Suppressor macrophage treated with lipopolysaccharide for 1 hour (primary cell): Measurements from ENCODE around the gene SEMA5A.

Source experiments
- DNase-seq, 3 donors: peaks; one replicate each; pipeline ENCODE4 v3.0.0-alpha.2; 2020 to 2022

The SEMA5A gene

DNA sequence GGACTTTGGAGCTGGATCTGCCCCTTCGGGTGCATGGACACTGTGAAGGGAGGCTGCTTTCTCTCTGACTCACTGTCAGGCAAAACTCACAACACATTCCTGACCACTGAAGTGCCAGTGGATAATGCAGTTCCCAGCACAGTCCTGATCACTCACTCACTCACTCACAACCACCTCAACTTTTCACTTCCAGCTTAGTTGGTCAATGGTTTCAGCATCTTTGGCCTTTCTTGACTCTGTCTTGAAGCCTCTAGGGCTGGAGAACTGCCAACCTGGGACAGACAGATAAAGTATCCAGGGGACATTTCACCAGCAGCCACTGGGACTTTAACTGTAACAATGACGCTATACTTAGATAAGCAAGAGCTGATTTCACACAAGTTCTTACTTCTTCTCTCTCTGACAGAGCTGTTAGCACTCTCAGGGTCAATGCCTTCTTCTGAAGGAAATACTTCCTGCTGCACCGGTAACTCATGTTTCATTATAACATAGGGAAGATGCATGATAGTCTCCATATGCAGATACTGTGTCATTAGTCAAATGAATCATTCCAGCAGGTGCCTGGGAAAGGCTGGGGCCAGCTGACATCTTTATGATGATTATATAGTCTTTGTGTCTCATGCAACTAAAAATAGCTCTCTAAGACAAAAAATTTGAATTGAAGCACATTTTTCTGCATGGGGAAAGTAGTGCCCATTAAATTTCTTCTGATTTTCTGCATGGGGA, 499.0 kb downstream of the SEMA5A start:
- no peak for DNase-seq

DNA sequence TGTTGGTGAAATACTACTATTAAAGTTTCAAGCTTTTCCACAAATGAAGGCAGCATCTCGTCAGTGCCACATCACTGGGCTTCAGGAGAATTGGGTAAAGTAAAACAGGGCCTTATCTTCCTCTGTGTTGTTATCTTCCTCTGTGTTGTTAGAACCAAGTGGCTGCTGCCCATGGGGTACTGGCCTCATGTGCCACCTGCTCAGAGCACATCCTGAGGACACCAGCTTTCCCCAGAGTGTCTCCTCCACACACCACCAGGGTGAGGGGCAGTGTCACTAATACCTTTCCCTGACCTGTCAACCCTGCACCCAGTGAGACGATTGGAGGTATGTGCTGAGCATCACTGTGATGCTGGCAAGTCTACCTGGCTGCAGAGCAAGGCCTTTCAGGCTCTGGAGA, 499.9 kb downstream of the SEMA5A start:
- DNase-seq: no peak

GRCh38 chr5:9042241-9042640, 503.6 kb downstream of the SEMA5A start:
- DNase-seq: no peak

DNA sequence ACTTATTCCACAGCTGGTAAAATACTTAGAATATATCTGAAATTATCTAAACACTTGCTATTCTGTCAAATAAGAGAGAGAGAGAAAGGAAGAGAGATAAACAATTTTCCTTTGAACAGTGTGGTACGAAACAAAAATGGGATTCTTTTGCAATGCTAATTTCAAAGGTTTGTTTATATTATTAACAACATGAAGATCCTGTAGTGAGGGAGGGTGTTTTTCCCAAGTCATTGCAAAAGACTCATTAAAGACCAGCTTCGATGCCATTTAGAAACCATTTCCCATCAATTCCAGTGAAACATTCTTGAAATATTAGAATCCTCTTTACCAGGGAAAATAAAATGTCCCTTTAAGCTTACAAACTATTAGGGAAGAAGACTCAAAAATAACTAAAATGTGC, 505.4 kb downstream of the SEMA5A start:
- DNase-seq: no peak

DNA sequence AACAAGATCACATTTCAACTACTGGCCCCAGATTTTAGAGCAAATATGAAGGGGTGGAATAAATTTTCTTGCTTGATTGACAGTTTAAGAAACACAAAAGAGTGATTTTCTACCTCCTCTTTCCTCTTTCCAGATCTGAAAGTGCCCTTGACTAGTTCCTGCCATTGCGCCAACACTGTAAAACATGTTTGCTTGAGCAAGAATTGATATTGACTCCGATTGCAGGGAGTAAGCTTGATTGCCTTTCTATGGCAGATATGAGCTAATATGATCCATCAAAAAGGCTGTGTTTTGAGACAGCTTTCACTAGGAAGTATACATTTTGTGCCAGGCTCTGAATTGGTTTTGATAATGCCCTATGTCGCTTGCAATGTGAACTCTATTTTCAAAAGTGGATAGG, 508.8 kb downstream of the SEMA5A start:
- DNase-seq: no peak

DNA sequence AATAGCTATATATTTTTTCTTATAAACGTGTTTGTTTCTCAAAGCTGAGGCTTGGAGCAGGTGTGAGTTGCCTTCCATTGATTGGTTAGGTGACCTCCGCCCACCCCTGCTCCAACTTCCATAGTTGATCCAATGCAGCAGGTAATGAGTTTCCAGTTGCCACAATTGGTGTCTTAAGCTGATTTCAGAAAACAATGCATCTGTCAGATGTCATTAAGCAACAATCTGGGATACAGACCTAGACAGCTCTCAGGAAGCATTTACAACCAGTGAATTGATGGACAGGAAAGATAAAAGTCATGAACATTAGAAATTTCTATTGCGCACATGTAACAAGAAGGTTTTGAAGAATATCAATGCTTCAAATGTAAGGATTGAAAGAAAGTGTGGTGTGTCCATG, 510.5 kb downstream of the SEMA5A start:
- no peak for DNase-seq

DNA sequence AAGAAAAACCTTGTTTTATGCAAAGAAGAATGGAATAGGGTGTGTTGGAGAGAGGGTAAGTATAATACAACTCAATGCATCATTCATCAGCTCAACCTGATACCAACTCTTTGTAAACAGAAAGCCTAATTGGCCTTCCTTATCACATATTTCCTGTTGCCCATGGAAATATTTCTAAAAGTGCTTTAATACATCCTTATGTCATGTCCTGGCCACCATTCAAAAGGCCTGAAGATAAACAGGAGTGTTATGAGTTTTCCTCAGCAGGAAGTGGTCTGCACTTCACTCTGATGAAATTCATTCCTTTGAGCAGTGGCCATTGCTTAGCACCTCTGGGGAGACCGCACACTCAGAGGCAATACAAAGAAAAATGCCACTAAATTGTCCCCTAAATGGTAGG, 511.2 kb downstream of the SEMA5A start:
- DNase-seq: no peak

DNA sequence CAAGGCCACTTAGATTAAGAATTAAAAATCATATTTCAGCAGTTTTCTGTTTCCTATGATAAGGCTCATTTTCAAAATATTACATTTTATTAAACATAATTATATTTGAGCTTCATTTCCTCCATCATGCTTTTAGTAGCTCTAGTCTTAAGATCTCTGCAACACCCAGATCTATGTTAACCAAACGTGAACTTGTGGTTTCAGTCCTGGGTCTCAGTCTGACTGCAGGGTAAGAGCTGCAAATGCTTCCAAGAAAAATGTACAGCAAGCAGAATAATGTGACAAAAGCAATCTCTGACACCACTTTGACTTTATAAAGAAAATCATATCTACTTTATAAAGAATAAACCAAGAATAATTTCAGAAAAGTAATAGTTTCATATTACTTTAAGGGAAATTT, 512.4 kb downstream of the SEMA5A start:
- no peak for DNase-seq

DNA sequence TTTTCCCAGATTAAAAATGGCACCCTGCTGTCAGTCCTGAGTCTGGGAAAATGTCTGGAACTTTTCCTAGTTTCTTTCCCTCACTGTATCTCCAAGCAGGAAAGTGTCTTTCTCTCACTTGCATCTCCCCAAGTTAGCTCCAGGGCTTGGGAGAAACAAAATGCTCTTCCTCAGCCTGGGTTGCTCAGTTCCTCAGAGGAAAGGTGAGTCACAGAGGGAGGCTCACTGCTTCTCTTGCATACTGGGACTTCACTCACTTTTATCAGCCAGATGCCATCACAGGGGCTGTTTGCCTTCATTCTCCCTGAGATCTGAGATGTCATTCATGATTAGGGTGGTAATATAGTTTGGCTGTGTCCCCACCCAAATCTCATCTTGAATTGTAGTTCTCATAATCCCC, 519.9 kb downstream of the SEMA5A start:
- DNase-seq: no peak

DNA sequence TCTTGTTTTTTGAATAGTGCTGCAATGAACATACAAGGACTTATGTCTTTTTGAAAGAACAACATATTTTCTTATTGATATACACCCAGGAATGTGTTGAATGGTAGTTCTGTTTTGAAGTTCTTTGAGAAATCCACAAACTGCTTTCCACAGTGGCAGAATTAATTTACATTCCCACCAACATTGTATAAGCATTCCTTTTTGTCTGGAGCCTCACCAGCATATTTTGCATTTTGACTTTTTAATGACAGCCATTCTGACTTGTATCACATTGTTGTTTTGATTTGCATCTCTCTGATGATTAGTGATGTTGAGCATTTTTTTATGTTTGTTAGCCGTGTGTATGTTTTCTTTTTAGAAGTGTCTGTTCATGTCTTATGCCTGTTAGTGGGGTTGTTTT, 524.9 kb downstream of the SEMA5A start:
- no peak for DNase-seq

GRCh38 chr5:9015937-9016270, 530.0 kb downstream of the SEMA5A start:
- DNase-seq: no peak

DNA sequence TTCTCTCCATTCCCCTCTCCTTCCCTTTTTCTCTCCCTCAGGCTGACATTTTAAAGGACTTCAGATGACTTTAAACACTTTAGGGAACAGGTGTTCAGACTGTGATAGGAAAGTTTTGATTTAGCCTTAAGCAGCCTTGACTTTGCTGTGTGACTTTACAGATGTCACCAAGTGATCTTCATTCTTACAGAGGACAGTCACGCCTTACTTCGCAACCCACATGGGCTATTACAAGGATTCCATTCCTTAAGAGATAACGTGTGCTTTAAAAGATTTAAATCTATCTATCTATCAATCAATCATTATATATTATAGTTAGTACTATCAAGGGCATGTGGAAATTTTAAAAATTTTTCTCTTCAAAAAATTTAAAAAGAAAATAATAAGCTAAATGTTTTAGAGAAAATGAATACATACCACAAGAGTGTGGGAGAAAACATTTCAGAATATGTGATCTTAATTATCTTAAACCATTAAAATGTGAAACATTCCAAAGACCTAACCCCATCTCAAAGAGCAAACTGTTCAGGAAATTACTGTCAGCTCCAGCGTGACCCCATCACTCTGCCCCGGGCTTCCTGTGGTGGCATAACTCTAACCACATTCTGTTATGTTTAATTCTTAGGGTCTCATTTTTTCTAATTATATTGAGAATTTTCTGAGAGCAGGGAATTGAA, 530.5 kb downstream of the SEMA5A start:
- DNase-seq: no peak

- no peak for DNase-seq
Measured at GRCh38 chr5:9013147-9013546, 532.7 kb downstream of the SEMA5A start.

DNA sequence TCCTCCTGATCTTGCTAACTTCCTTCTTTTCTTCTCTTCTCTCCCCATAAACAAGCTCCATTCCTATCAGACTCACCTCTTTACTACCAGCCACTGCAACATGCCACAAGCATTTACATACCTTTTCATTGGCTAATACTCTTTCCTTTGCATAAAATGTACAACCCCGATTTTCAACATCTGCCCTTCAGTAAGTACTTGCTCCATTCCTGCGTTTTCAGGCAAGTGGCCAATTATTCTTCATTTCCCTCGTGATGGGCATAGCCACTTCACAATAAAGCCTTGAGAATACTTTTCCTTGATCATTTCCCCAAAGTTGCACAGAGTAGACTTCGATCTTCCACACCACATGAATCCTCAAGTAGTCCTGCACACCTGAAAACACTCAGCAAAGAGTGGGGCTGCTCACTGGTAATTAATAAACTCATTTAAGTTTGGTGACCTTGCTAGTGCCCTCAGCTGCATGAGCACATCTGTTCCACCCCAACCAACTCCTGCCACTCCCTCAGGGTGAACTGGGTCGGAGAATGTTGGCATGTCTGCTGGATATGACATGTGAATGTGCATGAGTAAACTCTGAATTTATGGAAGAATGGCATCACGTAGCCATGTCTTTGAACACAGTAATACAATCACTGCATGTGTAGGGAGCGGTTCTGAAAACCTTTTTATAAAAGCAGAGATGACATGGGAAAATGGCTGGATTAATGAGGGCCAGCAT, 535.8 kb downstream of the SEMA5A start:
- DNase-seq: no peak

GRCh38 chr5:8997542-8998070, 548.3 kb downstream of the SEMA5A start:
- DNase-seq: no peak

DNA sequence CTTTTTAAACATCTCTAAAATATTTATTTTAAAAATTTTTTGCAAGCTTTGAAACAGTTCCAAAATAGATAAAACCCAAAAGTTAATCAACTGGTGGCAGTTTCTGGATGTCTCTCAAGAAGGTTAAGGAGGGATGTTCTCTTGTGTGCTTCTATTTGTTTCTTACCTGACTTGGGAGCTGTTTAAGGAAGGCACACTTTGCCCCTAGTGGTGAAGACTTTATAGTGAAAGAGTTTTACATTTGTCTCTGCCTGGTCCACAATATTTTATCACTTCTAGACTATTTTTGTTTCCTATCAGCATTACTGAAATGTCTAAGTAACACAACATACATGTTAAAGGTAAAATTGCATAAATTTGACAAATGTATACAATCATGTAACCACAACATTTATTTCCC, 552.8 kb downstream of the SEMA5A start:
- DNase-seq: no peak
